ENCODE results near the gene SPON1.
A peak's percentile ranks its signal among the peaks of the same experiment; 100 is the strongest.

Gene SPON1

GRCh38 chr11:14290422-14290821 is 327.9 kb downstream of the SPON1 start:
- no peak overlapping the region for H2BK5ac ChIP-seq (ENCODE audit: low read depth, low read length, poor library complexity, severe bottlenecking)
- H3K27ac ChIP-seq (ENCODE audit: low read length, poor library complexity, severe bottlenecking), result no peak overlapping the region
- H3K9ac ChIP-seq (ENCODE audit: low read length), result no peak overlapping the region
- H3K18ac ChIP-seq (ENCODE audit: low read depth in 1 of 2, low read length in 2 of 2), result no peak overlapping the region
- peaks cover 3% of the 10 kb centered on the region for H3K4me1 ChIP-seq (ENCODE audit: control insufficient read depth, insufficient read depth, low read depth, low read length)
- no peak overlapping the region for H2AFZ ChIP-seq (ENCODE audit: low read depth, low read length)
- peaks cover 17% of the 10 kb centered on the region for H3K79me1 ChIP-seq (replicated peaks; ENCODE audit: low read length, poor library complexity, severe bottlenecking)
- no peak overlapping the region for H3K4me2 ChIP-seq (ENCODE audit: low read length, poor library complexity, severe bottlenecking)
- H4K8ac ChIP-seq (ENCODE audit: low read length), result no peak overlapping the region
- H3K9me3 ChIP-seq (ENCODE audit: control insufficient read depth, low read length), result no peaks in the 10 kb centered on the region
- H2BK15ac ChIP-seq (ENCODE audit: low read depth, poor library complexity, severe bottlenecking), result no peak overlapping the region
- H3K4me3 ChIP-seq (ENCODE audit: insufficient read depth in 1 of 2, low read depth in 1 of 2, low read length in 2 of 2), result no peak overlapping the region
- no peak overlapping the region for H2AK5ac ChIP-seq (ENCODE audit: low read length, severe bottlenecking)
- H3K4ac ChIP-seq (ENCODE audit: low read depth in 1 of 2, low read length in 2 of 2), result no peak overlapping the region
- H3K36me3 ChIP-seq (ENCODE audit: control insufficient read depth in 1 of 2, insufficient read depth in 2 of 2, low read depth in 1 of 2, low read length in 2 of 2), result peaks cover 12 to 77% of the 10 kb centered on the region in 2 experiments
- no peak overlapping the region for H2BK12ac ChIP-seq (ENCODE audit: low read length in 2 of 2)
- no peak overlapping the region for H4K91ac ChIP-seq (ENCODE audit: low read length)
- no peaks in the 10 kb centered on the region for H3K27me3 ChIP-seq (ENCODE audit: control insufficient read depth in 1 of 2, insufficient read depth in 1 of 2, low read length in 2 of 2)
- no peak overlapping the region for H3K23ac ChIP-seq (ENCODE audit: low read length in 2 of 2)
- no peak for DNase-seq
- no peak overlapping the region for H3K14ac ChIP-seq (ENCODE audit: low read length in 2 of 2)
- 80% methylated on average over 2 of the region's 3 CpGs for WGBS
- H2BK120ac ChIP-seq (ENCODE audit: low read depth, low read length), result no peak overlapping the region

- Histone ChIP-seq H3K9ac (ENCODE audit: low read length) (no peak overlapping the region), H3K14ac (ENCODE audit: low read length in 2 of 2) (no peak overlapping the region), H3K4me3 (ENCODE audit: insufficient read depth in 1 of 2, low read depth in 1 of 2, low read length in 2 of 2) (no peak overlapping the region), H3K4me1 (ENCODE audit: control insufficient read depth, insufficient read depth, low read depth, low read length) (peaks cover 6% of the 10 kb centered on the region), H3K27me3 (ENCODE audit: control insufficient read depth in 1 of 2, insufficient read depth in 1 of 2, low read length in 2 of 2) (no peaks in the 10 kb centered on the region), H2AK5ac (ENCODE audit: low read length, severe bottlenecking) (no peak overlapping the region), H4K91ac (ENCODE audit: low read length) (no peak overlapping the region), H3K36me3 (ENCODE audit: control insufficient read depth in 1 of 2, insufficient read depth in 2 of 2, low read depth in 1 of 2, low read length in 2 of 2) (peaks cover 0 to 2% of the 10 kb centered on the region in 2 experiments), H3K27ac (ENCODE audit: low read length, poor library complexity, severe bottlenecking) (peak overlapping the region; percentile 2), H3K4ac (ENCODE audit: low read depth in 1 of 2, low read length in 2 of 2) (no peak overlapping the region), H2BK12ac (ENCODE audit: low read length in 2 of 2) (no peak overlapping the region), H3K79me1 (replicated peaks; ENCODE audit: low read length, poor library complexity, severe bottlenecking) (no peaks in the 10 kb centered on the region), H3K18ac (ENCODE audit: low read depth in 1 of 2, low read length in 2 of 2) (no peak overlapping the region), H4K8ac (ENCODE audit: low read length) (no peak overlapping the region), H3K4me2 (ENCODE audit: low read length, poor library complexity, severe bottlenecking) (no peak overlapping the region), H3K23ac (ENCODE audit: low read length in 2 of 2) (no peak overlapping the region), H2AFZ (ENCODE audit: low read depth, low read length) (no peak overlapping the region), H3K9me3 (ENCODE audit: control insufficient read depth, low read length) (no peaks in the 10 kb centered on the region), H2BK5ac (ENCODE audit: low read depth, low read length, poor library complexity, severe bottlenecking) (no peak overlapping the region), H2BK120ac (ENCODE audit: low read depth, low read length) (no peak overlapping the region), H2BK15ac (ENCODE audit: low read depth, poor library complexity, severe bottlenecking) (no peak overlapping the region)
- no peak for DNase-seq
- WGBS, result 71% methylated on average over 1 of the region's 1 CpG
Measured at GRCh38 chr11:14299921-14300320, 337.4 kb downstream of the SPON1 start.

- Histone ChIP-seq H3K9ac (ENCODE audit: low read length) (peak overlapping the region; percentile 66), H4K91ac (ENCODE audit: low read length) (no peak overlapping the region), H2BK12ac (ENCODE audit: low read length in 2 of 2) (no peak overlapping the region), H3K27me3 (ENCODE audit: control insufficient read depth in 1 of 2, insufficient read depth in 1 of 2, low read length in 2 of 2) (no peaks in the 10 kb centered on the region), H3K27ac (ENCODE audit: low read length, poor library complexity, severe bottlenecking) (no peak overlapping the region), H2BK120ac (ENCODE audit: low read depth, low read length) (no peak overlapping the region), H3K23ac (ENCODE audit: low read length in 2 of 2) (no peak overlapping the region), H4K8ac (ENCODE audit: low read length) (peak overlapping the region; percentile 19), H2AFZ (ENCODE audit: low read depth, low read length) (no peak overlapping the region), H2AK5ac (ENCODE audit: low read length, severe bottlenecking) (no peak overlapping the region), H3K18ac (ENCODE audit: low read depth in 1 of 2, low read length in 2 of 2) (no peak overlapping the region), H3K14ac (ENCODE audit: low read length in 2 of 2) (no peak overlapping the region), H3K36me3 (ENCODE audit: control insufficient read depth in 1 of 2, insufficient read depth in 2 of 2, low read depth in 1 of 2, low read length in 2 of 2) (no peaks in the 10 kb centered on the region), H2BK5ac (ENCODE audit: low read depth, low read length, poor library complexity, severe bottlenecking) (no peak overlapping the region), H3K9me3 (ENCODE audit: control insufficient read depth, low read length) (no peaks in the 10 kb centered on the region), H3K4me2 (ENCODE audit: low read length, poor library complexity, severe bottlenecking) (no peak overlapping the region), H3K4me3 (ENCODE audit: insufficient read depth in 1 of 2, low read depth in 1 of 2, low read length in 2 of 2) (no peak overlapping the region), H3K4me1 (ENCODE audit: control insufficient read depth, insufficient read depth, low read depth, low read length) (peaks cover 6% of the 10 kb centered on the region), H2BK15ac (ENCODE audit: low read depth, poor library complexity, severe bottlenecking) (no peak overlapping the region), H3K4ac (ENCODE audit: low read depth in 1 of 2, low read length in 2 of 2) (no peak overlapping the region), H3K79me1 (replicated peaks; ENCODE audit: low read length, poor library complexity, severe bottlenecking) (no peaks in the 10 kb centered on the region)
- WGBS, result 53% methylated on average over 2 of the region's 6 CpGs
- DNase-seq, result peak; percentile 82
Measured at GRCh38 chr11:14300661-14301304, 338.3 kb downstream of the SPON1 start.

DNA sequence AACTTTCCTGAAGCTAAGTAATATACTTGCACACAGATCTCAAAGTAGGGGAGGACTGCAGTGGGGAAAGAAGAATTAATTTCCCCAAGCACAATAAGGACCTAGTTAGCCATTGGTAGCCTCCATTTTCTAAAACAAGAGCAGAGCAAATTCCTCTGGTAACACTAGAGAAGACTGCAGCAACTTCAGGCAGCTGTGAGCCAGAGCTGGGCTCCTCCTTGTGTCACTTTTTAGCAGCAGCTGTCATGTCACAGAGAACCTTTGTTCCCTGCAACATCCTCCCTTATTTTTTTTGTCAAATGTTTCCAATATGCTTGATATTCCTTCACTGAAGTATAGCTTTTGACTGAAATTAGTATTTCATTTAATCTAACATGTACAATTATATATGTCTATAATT is 342.1 kb downstream of the SPON1 start:
- no peak overlapping the region for H3K14ac ChIP-seq (ENCODE audit: low read length in 2 of 2)
- H2BK5ac ChIP-seq (ENCODE audit: low read depth, low read length, poor library complexity, severe bottlenecking), result no peak overlapping the region
- no peak overlapping the region for H3K18ac ChIP-seq (ENCODE audit: low read depth in 1 of 2, low read length in 2 of 2)
- H3K9me3 ChIP-seq (ENCODE audit: control insufficient read depth, low read length), result no peaks in the 10 kb centered on the region
- no peak overlapping the region for H3K23ac ChIP-seq (ENCODE audit: low read length in 2 of 2)
- no peak overlapping the region for H3K4me2 ChIP-seq (ENCODE audit: low read length, poor library complexity, severe bottlenecking)
- H2AFZ ChIP-seq (ENCODE audit: low read depth, low read length), result no peak overlapping the region
- H3K4me3 ChIP-seq (ENCODE audit: insufficient read depth in 1 of 2, low read depth in 1 of 2, low read length in 2 of 2), result no peak overlapping the region
- no peak overlapping the region for H3K9ac ChIP-seq (ENCODE audit: low read length)
- H3K79me1 ChIP-seq (replicated peaks; ENCODE audit: low read length, poor library complexity, severe bottlenecking), result no peaks in the 10 kb centered on the region
- H2BK120ac ChIP-seq (ENCODE audit: low read depth, low read length), result no peak overlapping the region
- DNase-seq, result no peak
- no peak overlapping the region for H2AK5ac ChIP-seq (ENCODE audit: low read length, severe bottlenecking)
- no peak overlapping the region for H4K91ac ChIP-seq (ENCODE audit: low read length)
- no peak overlapping the region for H2BK15ac ChIP-seq (ENCODE audit: low read depth, poor library complexity, severe bottlenecking)
- H3K36me3 ChIP-seq (ENCODE audit: control insufficient read depth in 1 of 2, insufficient read depth in 2 of 2, low read depth in 1 of 2, low read length in 2 of 2), result no peaks in the 10 kb centered on the region
- H3K27me3 ChIP-seq (ENCODE audit: control insufficient read depth in 1 of 2, insufficient read depth in 1 of 2, low read length in 2 of 2), result no peaks in the 10 kb centered on the region
- no peak overlapping the region for H4K8ac ChIP-seq (ENCODE audit: low read length)
- no peak overlapping the region for H3K4ac ChIP-seq (ENCODE audit: low read depth in 1 of 2, low read length in 2 of 2)
- no peak overlapping the region for H2BK12ac ChIP-seq (ENCODE audit: low read length in 2 of 2)
- peaks cover 11% of the 10 kb centered on the region for H3K4me1 ChIP-seq (ENCODE audit: control insufficient read depth, insufficient read depth, low read depth, low read length)
- H3K27ac ChIP-seq (ENCODE audit: low read length, poor library complexity, severe bottlenecking), result no peak overlapping the region
